Measurements from ENCODE around the gene ITGA1. TPM values are rescaled to one million over a fixed set of nuclear protein-coding genes. Genes with fewer than 3 reads are reported as not detected.

Gene ITGA1
- polyA plus RNA-seq, 1 experiment = 148 TPM

- H3K27me3 ChIP-seq (ENCODE audit: control insufficient read depth, insufficient read depth, low read length) = no peaks in the 10 kb centered on the region
- no peak overlapping the region for H3K27ac ChIP-seq (ENCODE audit: low read depth, low read length)
- DNase-seq (ENCODE audit: low read depth, low spot score) = no peak
- ChIA-PET POLR2A (no interaction called here), CTCF (no interaction called here)
- H3K4me3 ChIP-seq (ENCODE audit: low read depth, low read length) = no peak overlapping the region
- no peaks in the 10 kb centered on the region for H3K9me3 ChIP-seq (ENCODE audit: control insufficient read depth, insufficient read depth, low read length)
- no peak for TF ChIP-seq CTCF (IDR thresholded peaks at IDR 0.05; ENCODE audit: low read depth, low read length)
Observed at GRCh38 chr5:52895572-52896413, 108.1 kb downstream of the ITGA1 start.

GRCh38 chr5:52896534-52897237, 109.0 kb downstream of the ITGA1 start:
- POLR2A ChIA-PET = no interaction called here
- no peak for DNase-seq (ENCODE audit: low read depth, low spot score)
- no peak overlapping the region for H3K4me3 ChIP-seq (ENCODE audit: low read depth, low read length)

GRCh38 chr5:52897238-52897614, 109.5 kb downstream of the ITGA1 start:
- H3K27ac ChIP-seq (ENCODE audit: low read depth, low read length) = no peak overlapping the region
- H3K4me3 ChIP-seq (ENCODE audit: low read depth, low read length) = no peak overlapping the region
- ChIA-PET POLR2A (no interaction called here), CTCF (interaction anchor here (0.7 to 1.6 kb wide), 4 partner anchors 9 to 205 kb away, joined by 3 to 6 read pairs (median 4); no protein-coding TSS in a partner anchor)
- TF ChIP-seq CTCF (IDR thresholded peaks at IDR 0.05; ENCODE audit: low read depth, low read length) = no peak
- no peaks in the 10 kb centered on the region for H3K9me3 ChIP-seq (ENCODE audit: control insufficient read depth, insufficient read depth, low read length)
- DNase-seq (ENCODE audit: low read depth, low spot score) = no peak
- no peaks in the 10 kb centered on the region for H3K27me3 ChIP-seq (ENCODE audit: control insufficient read depth, insufficient read depth, low read length)

More at GRCh38 chr5:52896534-52897237, 109.0 kb downstream of the ITGA1 start:
- no peaks in the 10 kb centered on the region for H3K9me3 ChIP-seq (ENCODE audit: control insufficient read depth, insufficient read depth, low read length)
- TF ChIP-seq CTCF (IDR thresholded peaks at IDR 0.05; ENCODE audit: low read depth, low read length) = no peak
- no peaks in the 10 kb centered on the region for H3K27me3 ChIP-seq (ENCODE audit: control insufficient read depth, insufficient read depth, low read length)
- H3K27ac ChIP-seq (ENCODE audit: low read depth, low read length) = no peak overlapping the region
- CTCF ChIA-PET = interaction anchor here (1.2 to 1.6 kb wide), 3 partner anchors 18 to 204 kb away, joined by 3 to 6 read pairs (median 4); no protein-coding TSS in a partner anchor

GRCh38 chr5:52898961-52899680, 111.4 kb downstream of the ITGA1 start:
- CTCF ChIA-PET = interaction anchor here (0.9 to 1.5 kb wide), 2 partner anchors 16 to 20 kb away, joined by 3 read pairs; no protein-coding TSS in a partner anchor
- H3K27ac ChIP-seq (ENCODE audit: low read depth, low read length) = no peak overlapping the region

More at GRCh38 chr5:52898961-52899680, 111.4 kb downstream of the ITGA1 start:
- no peak for TF ChIP-seq CTCF (IDR thresholded peaks at IDR 0.05; ENCODE audit: low read depth, low read length)
- POLR2A ChIA-PET = no interaction called here
- Histone ChIP-seq H3K4me3 (ENCODE audit: low read depth, low read length) (no peak overlapping the region), H3K27me3 (ENCODE audit: control insufficient read depth, insufficient read depth, low read length) (no peaks in the 10 kb centered on the region), H3K9me3 (ENCODE audit: control insufficient read depth, insufficient read depth, low read length) (no peaks in the 10 kb centered on the region)
- no peak for DNase-seq (ENCODE audit: low read depth, low spot score)
